Liver (tissue), 9 donors: Measurements from ENCODE around the gene DGCR8. TPM values are rescaled to one million over a fixed set of nuclear protein-coding genes. Genes with fewer than 3 reads are reported as not detected.

Experiments
- DNase-seq: peaks from one replicate; pipeline ENCODE4 v3.0.0-alpha.2; 2017; ENCODE audit warnings: low spot score
- H3K27ac ChIP-seq, 2 donors: one replicate each; pipeline ENCODE4 v1.7.0; 2013; ENCODE audit warnings: inconsistent platforms in 2 of 2, low read length in 2 of 2, control low read depth in 1 of 2, low read depth in 1 of 2, mild to moderate bottlenecking in 1 of 2
- H3K27me3 ChIP-seq, 4 donors: one replicate each; pipeline versions ENCODE4 v1.6.1 to v1.7.0; 2013; ENCODE audit warnings: low read length in 3 of 4, inconsistent platforms in 1 of 4, mild to moderate bottlenecking in 1 of 4, moderate library complexity in 1 of 4; ENCODE audit not compliant: control insufficient read depth in 4 of 4, insufficient read depth in 4 of 4
- H3K36me3 ChIP-seq, 4 donors: one replicate each; pipeline versions ENCODE4 v1.6.1 to v1.7.0; 2013; ENCODE audit warnings: low read length in 3 of 4, mild to moderate bottlenecking in 3 of 4, low read depth in 1 of 4, moderate library complexity in 1 of 4; ENCODE audit not compliant: control insufficient read depth in 4 of 4, insufficient read depth in 3 of 4
- H3K4me1 ChIP-seq, 4 donors: one replicate each; pipeline versions ENCODE4 v1.6.1 to v1.7.0; 2013; ENCODE audit warnings: low read length in 3 of 4, mild to moderate bottlenecking in 3 of 4, moderate library complexity in 1 of 4; ENCODE audit not compliant: control insufficient read depth in 4 of 4, insufficient read depth in 4 of 4
- H3K4me3 ChIP-seq, 3 donors: one replicate each; pipeline versions ENCODE4 v1.6.1 to v1.7.0; 2013; ENCODE audit warnings: low read length in 3 of 3, control low read depth in 1 of 3, low read depth in 1 of 3, mild to moderate bottlenecking in 1 of 3
- H3K9ac ChIP-seq, 2 donors: one replicate each; pipeline ENCODE4 v1.7.0; 2013; ENCODE audit warnings: low read length in 2 of 2, mild to moderate bottlenecking in 2 of 2, moderate library complexity in 2 of 2, control low read depth in 1 of 2, low read depth in 1 of 2
- H3K9me3 ChIP-seq, 4 donors: one replicate each; pipeline versions ENCODE4 v1.6.1 to v1.7.0; 2013; ENCODE audit warnings: low read length in 3 of 4; ENCODE audit not compliant: control insufficient read depth in 4 of 4
- ATF3 ChIP-seq: IDR thresholded peaks from 2 replicates; pipeline ENCODE4 v1.6.1; 2016; ENCODE audit warnings: antibody characterized with exemption
- EGR1 ChIP-seq, 2 donors: IDR thresholded peaks; 2 replicates each; pipeline ENCODE4 v1.6.1; 2016 to 2018; ENCODE audit warnings: antibody characterized with exemption in 2 of 2, low read depth in 2 of 2
- FOXA1 ChIP-seq: IDR thresholded peaks from 2 replicates; pipeline ENCODE4 v1.6.1; 2016; ENCODE audit warnings: antibody characterized with exemption
- FOXA2 ChIP-seq: IDR thresholded peaks from 2 replicates; pipeline ENCODE4 v1.6.1; 2016; ENCODE audit warnings: antibody characterized with exemption
- GABPA ChIP-seq, 2 donors: IDR thresholded peaks in 1 of 2; conservative IDR thresholded peaks in 1 of 2; 2 replicates each; pipeline ENCODE4 v1.6.1; 2016; ENCODE audit warnings: antibody characterized with exemption in 2 of 2, mild to moderate bottlenecking in 1 of 2, moderate library complexity in 1 of 2
- HNF4A ChIP-seq, 2 donors: conservative IDR thresholded peaks; 2 replicates each; pipeline ENCODE4 v1.6.1; 2016; ENCODE audit warnings: antibody characterized with exemption in 2 of 2, mild to moderate bottlenecking in 2 of 2
- HNF4G ChIP-seq: IDR thresholded peaks from 2 replicates; pipeline ENCODE4 v1.6.1; 2016; ENCODE audit warnings: antibody characterized with exemption
- JUND ChIP-seq, 2 donors: IDR thresholded peaks; 2 replicates each; pipeline ENCODE4 v1.6.1; 2016; ENCODE audit warnings: antibody characterized with exemption in 2 of 2
- NR2F2 ChIP-seq: IDR thresholded peaks from 2 replicates; pipeline ENCODE4 v1.6.1; 2016; ENCODE audit warnings: antibody characterized with exemption
- RAD21 ChIP-seq, 2 donors: IDR thresholded peaks; 2 replicates each; pipeline ENCODE4 v1.6.1; 2016; ENCODE audit warnings: antibody characterized with exemption in 2 of 2, mild to moderate bottlenecking in 2 of 2
- RXRA ChIP-seq, 2 donors: IDR thresholded peaks; 2 replicates each; pipeline ENCODE4 v1.6.1; 2017 to 2018; ENCODE audit warnings: antibody characterized with exemption in 2 of 2, mild to moderate bottlenecking in 1 of 2
- SP1 ChIP-seq: IDR thresholded peaks from 2 replicates; pipeline ENCODE4 v1.6.1; 2018; ENCODE audit warnings: antibody characterized with exemption, mild to moderate bottlenecking
- TAF1 ChIP-seq: conservative IDR thresholded peaks from 2 replicates; pipeline ENCODE4 v1.6.1; 2016; ENCODE audit warnings: antibody characterized with exemption, mild to moderate bottlenecking
- YY1 ChIP-seq: IDR thresholded peaks from 2 replicates; pipeline ENCODE4 v1.6.1; 2016; ENCODE audit warnings: antibody characterized with exemption, mild to moderate bottlenecking
- ZBTB33 ChIP-seq: IDR thresholded peaks from 2 replicates; pipeline ENCODE4 v1.6.1; 2016; ENCODE audit warnings: antibody characterized with exemption
- WGBS: extraction: QIAGEN DNeasy Blood & Tissue Kit; methylation state at CpG from one replicate; pipeline ENCODE4 v1.1.7; 2013; 5-methylcytosine and 5-hydroxymethylcytosine counted together
- polyA plus RNA-seq, 2 donors: library from polyadenylated mRNA; stranded (reverse) in 1 of 2; unstranded in 1 of 2; fragments of 200-250 nt in 1 of 2; fragments of >200 nt in 1 of 2; fragmentation: Nextera tagmentation in 1 of 2; extraction: Ambion mirVana in 1 of 2; gene quantifications; one replicate each; pipeline versions ENCODE4 v1.2.1 to v1.2.3, GENCODE V29; 2013 to 2015
- total RNA-seq, 2 donors: library from RNA; depleted of rRNA; stranded (reverse); fragments of >200 nt; gene quantifications; one replicate each; pipeline ENCODE4 v1.2.3, GENCODE V29; 2014
- TF ChIP-seq, protein P1 (sequence below): IDR thresholded peaks from 2 replicates; pipeline ENCODE4 v1.6.1; 2016; ENCODE audit warnings: antibody characterized with exemption, mild to moderate bottlenecking
- TF ChIP-seq, protein P2 (sequence below): IDR thresholded peaks from 2 replicates; pipeline ENCODE4 v1.6.1; 2016; ENCODE audit warnings: antibody characterized with exemption
- TF ChIP-seq, protein P3 (sequence below): fragments of 150-350 bp; IDR thresholded peaks from 2 replicates; pipeline ENCODE4 v1.5.1; 2017; ENCODE audit warnings: improper control_type of control experiment, low read depth, low read length; ENCODE audit not compliant: missing input control
- donor health status: healthy.
- donor health status: healthy.
- donor health status: healthy.
- donor health status: healthy.
- donor health status: healthy.

Gene DGCR8
- total and polyA plus RNA-seq, 4 donors, result 7.9 to 27.1 (median 15.8) TPM

- Histone ChIP-seq H3K9ac (no peak overlapping the region), H3K4me3 (no peak overlapping the region), H3K36me3 (peaks cover 0 to 10% (median 0%) of the 10 kb centered on the region in 4 donors), H3K4me1 (peaks cover 5 to 21% (median 14%) of the 10 kb centered on the region in 4 donors), H3K27ac (no peak overlapping the region), H3K9me3 (no peaks in the 10 kb centered on the region), H3K27me3 (no peaks in the 10 kb centered on the region)
- DNase-seq, result no peak
- TF ChIP-seq RXRA (IDR thresholded peaks at IDR 0.05), result no peak
- no peak for TF ChIP-seq SP1
- no peak for TF ChIP-seq NR2F2
- TF ChIP-seq, protein P1, sequence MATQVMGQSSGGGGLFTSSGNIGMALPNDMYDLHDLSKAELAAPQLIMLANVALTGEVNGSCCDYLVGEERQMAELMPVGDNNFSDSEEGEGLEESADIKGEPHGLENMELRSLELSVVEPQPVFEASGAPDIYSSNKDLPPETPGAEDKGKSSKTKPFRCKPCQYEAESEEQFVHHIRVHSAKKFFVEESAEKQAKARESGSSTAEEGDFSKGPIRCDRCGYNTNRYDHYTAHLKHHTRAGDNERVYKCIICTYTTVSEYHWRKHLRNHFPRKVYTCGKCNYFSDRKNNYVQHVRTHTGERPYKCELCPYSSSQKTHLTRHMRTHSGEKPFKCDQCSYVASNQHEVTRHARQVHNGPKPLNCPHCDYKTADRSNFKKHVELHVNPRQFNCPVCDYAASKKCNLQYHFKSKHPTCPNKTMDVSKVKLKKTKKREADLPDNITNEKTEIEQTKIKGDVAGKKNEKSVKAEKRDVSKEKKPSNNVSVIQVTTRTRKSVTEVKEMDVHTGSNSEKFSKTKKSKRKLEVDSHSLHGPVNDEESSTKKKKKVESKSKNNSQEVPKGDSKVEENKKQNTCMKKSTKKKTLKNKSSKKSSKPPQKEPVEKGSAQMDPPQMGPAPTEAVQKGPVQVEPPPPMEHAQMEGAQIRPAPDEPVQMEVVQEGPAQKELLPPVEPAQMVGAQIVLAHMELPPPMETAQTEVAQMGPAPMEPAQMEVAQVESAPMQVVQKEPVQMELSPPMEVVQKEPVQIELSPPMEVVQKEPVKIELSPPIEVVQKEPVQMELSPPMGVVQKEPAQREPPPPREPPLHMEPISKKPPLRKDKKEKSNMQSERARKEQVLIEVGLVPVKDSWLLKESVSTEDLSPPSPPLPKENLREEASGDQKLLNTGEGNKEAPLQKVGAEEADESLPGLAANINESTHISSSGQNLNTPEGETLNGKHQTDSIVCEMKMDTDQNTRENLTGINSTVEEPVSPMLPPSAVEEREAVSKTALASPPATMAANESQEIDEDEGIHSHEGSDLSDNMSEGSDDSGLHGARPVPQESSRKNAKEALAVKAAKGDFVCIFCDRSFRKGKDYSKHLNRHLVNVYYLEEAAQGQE, result no peak
- no peak for TF ChIP-seq TAF1
- no peak for TF ChIP-seq HNF4G
- no peak for TF ChIP-seq FOXA1
- no peak for TF ChIP-seq RAD21 (IDR thresholded peaks at IDR 0.05)
- TF ChIP-seq YY1, result no peak
- TF ChIP-seq, protein P2, sequence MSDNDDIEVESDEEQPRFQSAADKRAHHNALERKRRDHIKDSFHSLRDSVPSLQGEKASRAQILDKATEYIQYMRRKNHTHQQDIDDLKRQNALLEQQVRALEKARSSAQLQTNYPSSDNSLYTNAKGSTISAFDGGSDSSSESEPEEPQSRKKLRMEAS, result no peak
- 74% methylated on average over 26 of the region's 26 CpGs for WGBS
These were observed 57.8 kb downstream of the DGCR8 start for GRCh38 chr22:20137671-20138416.

DNA sequence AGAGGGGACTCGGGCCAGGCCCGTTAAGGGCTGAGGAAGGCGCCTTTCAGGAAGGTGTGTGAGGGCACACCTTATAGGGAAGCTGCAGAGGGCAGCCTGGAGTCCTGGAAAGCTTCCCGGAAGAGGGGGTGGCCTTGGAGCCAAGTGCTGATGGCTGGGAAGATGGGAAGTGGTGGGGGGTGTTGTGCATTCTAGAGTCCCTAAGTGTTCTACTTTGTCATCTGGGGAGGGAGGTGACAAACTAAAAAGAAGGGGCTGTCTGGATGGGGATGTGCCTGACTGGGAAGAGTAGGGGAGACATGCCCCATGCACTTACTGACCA lies 58.3 kb downstream of the DGCR8 start:
- Histone ChIP-seq H3K36me3 (peaks cover 0 to 10% (median 0%) of the 10 kb centered on the region in 4 donors), H3K27ac (no peak overlapping the region), H3K9ac (no peak overlapping the region), H3K4me1 (peaks cover 3 to 15% (median 10%) of the 10 kb centered on the region in 4 donors), H3K4me3 (no peak overlapping the region), H3K9me3 (no peaks in the 10 kb centered on the region), H3K27me3 (no peaks in the 10 kb centered on the region)
- TF ChIP-seq TAF1 (no peak), RAD21 (IDR thresholded peaks at IDR 0.05) (no peak), NR2F2 (no peak), SP1 (no peak), JUND (IDR thresholded peaks at IDR 0.05) (no peak), FOXA1 (no peak), RXRA (IDR thresholded peaks at IDR 0.05) (no peak), EGR1 (IDR thresholded peaks at IDR 0.05; ENCODE audit: low read depth in 2 of 2) (no peak), ZBTB33 (no peak), HNF4A (conservative IDR thresholded peaks at IDR 0.05) (no peak), GABPA (IDR thresholded peaks at IDR 0.05 in 1 of 2, conservative IDR thresholded peaks at IDR 0.05 in 1 of 2) (no peak), YY1 (no peak), HNF4G (no peak), ATF3 (no peak), FOXA2 (no peak)
- TF ChIP-seq, protein P1, result no peak
- TF ChIP-seq, protein P2, result no peak
- TF ChIP-seq, protein P3, sequence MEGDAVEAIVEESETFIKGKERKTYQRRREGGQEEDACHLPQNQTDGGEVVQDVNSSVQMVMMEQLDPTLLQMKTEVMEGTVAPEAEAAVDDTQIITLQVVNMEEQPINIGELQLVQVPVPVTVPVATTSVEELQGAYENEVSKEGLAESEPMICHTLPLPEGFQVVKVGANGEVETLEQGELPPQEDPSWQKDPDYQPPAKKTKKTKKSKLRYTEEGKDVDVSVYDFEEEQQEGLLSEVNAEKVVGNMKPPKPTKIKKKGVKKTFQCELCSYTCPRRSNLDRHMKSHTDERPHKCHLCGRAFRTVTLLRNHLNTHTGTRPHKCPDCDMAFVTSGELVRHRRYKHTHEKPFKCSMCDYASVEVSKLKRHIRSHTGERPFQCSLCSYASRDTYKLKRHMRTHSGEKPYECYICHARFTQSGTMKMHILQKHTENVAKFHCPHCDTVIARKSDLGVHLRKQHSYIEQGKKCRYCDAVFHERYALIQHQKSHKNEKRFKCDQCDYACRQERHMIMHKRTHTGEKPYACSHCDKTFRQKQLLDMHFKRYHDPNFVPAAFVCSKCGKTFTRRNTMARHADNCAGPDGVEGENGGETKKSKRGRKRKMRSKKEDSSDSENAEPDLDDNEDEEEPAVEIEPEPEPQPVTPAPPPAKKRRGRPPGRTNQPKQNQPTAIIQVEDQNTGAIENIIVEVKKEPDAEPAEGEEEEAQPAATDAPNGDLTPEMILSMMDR, result no peak
- DNase-seq, result no peak
- 79% methylated on average over 4 of the region's 4 CpGs for WGBS
